HG02610 (cell line): ENCODE measurements around the gene ADSS1.

ENCODE experiments used
- ATAC-seq: cut with Tn5 transposase; IDR thresholded peaks from one replicate; pipeline ENCODE4 v1.9.1; 2021; ENCODE audit warnings: mild to moderate bottlenecking, moderate library complexity; ENCODE audit not compliant: unreplicated experiment

ADSS1 gene

GRCh38 chr14:104791425-104791824 is 67.4 kb downstream of the ADSS1 start:
- no peak for ATAC-seq

DNA sequence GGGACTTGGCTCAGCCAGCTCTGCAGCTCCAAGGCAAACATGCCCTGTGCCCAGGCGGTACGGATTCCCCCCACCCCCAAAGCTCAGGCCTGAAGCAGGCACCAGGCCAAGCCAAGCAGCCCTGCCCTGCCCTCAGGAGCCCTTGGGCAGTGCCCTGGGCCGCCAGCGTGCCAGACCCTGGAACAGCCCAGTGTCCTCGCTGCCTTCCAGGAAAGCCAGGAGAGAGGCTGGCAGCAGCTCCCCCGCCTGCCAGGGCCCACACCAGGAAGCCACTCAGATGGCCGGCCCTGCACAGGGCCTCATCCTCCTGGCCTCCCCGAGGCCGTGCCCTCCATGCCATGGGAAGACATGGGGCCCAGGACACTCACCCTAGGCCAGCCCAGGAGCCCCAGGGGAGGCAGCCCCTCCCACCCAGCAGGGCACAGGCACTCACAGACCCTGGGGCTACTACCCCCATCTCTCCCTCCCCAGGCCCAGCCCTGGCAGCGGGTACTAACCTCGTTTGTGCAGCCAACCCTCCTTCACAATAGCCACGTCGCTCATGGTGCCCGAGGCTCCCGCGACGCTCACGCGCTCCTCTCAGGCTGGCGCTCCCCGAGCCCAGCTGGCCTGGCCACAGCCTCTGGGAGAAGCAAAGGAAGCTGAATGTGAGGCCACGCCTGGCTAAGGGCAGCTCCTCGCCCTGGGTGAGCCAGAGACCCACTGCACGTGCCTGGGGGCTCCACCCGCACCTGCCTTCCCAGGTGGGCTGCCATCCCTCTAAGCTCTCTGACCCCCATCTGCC is 68.3 kb downstream of the ADSS1 start:
- ATAC-seq, result no peak

- no peak for ATAC-seq
Measured at GRCh38 chr14:104792945-104793702, 69.1 kb downstream of the ADSS1 start.

DNA sequence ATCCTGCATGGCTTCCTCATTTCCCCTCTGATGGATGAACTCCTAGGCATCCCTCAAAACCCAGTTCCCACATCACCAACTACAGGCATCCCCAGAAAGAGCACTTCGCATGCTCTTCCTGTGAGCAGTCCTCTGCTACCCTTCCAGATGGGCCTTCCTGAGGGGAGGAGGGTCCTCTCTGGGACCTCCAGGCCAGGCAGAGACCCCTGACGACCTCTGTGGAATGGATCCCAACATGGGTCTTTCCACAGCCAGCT is 69.6 kb downstream of the ADSS1 start:
- no peak for ATAC-seq

GRCh38 chr14:104794099-104794498 is 70.1 kb downstream of the ADSS1 start:
- ATAC-seq, result no peak

GRCh38 chr14:104794631-104794992 is 70.6 kb downstream of the ADSS1 start:
- no peak for ATAC-seq

- ATAC-seq, result no peak
Measured at GRCh38 chr14:104794993-104795780, 71.2 kb downstream of the ADSS1 start, which contains the start of gene AKT1. Gene AKT1, minus strand, starts transcription at chr14:104795748. Its CDS starts 3,105 bp downstream, at chr14:104792643.

GRCh38 chr14:104795781-104796686 is 72.0 kb downstream of the ADSS1 start:
- ATAC-seq, result no peak

DNA sequence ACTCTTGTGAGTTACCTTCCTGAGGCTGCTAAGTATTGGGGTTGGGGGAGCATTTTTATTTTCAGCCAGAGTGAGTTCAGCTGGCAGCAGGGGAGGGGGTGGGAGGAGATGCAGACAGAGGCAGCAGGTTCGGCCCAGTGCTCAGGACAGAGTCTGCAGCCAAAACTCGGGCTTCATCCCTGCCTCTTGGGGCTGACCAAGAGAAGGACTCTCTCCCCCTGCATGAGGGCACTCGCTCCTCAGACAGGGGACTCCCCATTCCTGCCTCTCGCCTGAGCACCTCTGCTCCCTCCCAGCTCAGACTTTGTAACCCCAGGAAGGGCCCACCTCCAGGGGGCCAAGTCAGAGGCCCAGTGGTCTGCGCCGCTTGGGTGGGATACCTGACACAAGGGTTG is 72.7 kb downstream of the ADSS1 start:
- ATAC-seq, result no peak
